HG03442 (cell line): ENCODE results near the gene DNAJC30.

ENCODE experiments used
- ATAC-seq: cut with Tn5 transposase; IDR thresholded peaks from one replicate; pipeline ENCODE4 v1.9.1; 2021; ENCODE audit warnings: mild to moderate bottlenecking, moderate library complexity; ENCODE audit not compliant: unreplicated experiment

The DNAJC30 gene

DNA sequence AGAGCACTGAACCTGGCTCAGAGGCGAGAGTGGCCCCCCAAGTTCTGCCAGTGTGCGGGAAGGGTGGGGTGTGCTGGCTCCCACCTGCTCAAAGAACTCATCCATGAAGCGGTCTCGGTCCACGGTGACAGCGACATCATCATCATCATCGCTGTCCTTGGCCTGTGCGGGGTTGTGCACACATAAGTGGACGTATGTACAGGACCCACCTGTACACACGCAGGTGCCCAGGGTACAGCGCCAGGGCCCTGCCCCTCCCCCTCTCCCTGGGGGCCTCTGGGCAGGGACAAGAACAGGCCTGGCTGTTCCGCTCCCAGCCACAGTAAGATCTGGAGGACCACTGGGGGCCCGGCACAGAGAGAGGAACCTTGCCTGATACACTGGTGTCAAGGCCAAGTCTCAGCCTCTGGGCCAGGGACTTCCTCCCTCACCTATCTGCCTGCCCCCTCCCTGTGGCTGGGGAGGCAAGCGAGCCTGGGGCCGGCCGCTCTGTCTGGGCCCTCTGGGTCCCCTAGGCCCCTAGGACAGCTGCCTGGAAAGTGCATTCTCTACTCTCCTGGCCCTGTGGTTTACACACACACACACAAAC lies 25.8 kb upstream of the DNAJC30 start:
- no peak for ATAC-seq

DNA sequence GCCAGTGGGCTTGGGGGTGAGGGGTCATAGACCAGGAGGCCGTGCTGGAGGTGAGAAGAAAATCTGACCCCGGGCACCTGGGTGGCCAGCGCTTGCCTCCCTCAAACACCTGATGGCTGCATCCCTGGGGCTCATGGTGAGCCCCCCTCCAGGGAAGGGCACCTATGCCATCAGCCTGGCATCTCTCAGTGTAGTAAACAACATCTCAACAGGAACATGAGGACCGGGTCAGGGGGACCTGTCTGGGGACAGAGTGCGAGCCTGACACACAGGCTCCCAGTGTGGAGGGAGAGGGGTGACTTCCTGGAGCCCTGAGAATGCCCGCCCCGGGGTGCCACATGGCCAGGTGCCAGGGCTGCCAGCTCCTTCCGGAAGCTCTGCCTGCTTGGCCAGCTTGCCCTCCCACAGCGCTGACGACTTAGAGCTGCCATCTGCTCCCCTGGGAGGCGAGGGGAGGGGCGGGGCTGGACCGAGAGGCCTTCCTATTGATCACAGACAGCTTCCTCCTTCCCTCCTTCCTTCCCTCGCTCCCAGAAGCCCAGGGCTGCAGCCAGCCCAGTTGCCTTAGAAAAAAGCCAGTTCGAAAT lies 23.9 kb upstream of the DNAJC30 start:
- ATAC-seq = no peak

DNA sequence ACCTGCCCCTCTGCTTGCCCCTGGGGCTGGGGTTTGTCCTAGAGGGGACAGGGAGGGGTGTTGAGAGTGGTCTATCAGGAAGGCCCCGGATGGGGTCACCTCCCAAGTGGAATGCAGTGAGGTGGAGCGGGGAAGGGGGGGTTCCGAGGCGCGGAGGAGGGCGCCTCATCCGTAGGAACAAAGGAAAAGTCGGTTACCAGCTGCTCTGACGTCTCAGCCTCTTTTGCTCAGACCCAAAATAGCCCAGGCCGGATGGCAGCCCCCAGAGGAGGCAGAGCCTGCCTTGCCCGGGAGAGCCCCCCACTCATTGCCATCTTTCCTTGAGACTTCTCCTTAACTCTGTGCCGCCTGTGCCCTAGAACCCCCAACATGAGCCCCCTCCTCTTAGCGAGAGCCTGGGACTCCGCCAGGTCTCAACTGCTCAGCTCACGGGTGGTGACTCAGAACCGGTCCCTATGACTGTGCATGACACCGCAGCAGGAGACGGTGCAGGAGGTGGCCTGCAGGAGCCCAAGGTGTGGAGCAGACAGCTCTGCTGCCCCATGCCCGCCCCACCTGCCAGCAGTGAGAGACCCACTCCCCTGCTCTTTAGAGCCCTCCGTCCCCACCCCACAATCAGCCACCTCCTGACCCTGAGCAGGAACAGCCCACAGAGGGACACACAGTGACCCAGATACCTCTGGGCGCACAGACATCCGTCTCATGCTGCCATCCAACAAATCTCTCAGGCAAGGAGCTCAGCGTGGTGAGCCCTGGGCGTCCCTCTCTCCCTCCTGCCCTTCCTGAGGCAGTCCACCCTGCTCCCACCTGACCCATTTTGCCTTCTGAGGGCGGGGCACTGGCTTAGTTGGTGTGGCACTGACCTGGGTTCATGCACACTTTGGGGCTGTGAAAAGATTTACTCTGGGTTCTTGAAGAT lies 23.1 kb upstream of the DNAJC30 start:
- no peak for ATAC-seq

DNA sequence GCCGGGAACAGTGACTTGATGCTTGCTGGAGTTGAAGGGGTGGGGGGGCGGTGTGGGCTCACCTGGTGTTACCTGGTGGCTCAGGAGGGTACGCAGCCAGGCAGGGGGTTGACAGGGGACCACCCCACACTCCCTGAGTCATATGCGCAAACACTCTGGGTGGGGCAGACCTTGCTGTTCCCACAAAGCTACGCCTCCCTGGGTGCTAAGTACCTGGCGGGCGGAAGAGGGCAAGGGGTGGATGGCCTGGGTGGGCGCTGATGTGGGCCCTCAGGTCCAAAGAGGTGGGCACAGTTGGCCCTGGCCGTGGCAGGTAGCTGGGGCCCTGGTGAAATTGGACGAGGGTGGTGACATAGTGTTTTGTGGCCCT lies 22.3 kb upstream of the DNAJC30 start:
- ATAC-seq = no peak

DNA sequence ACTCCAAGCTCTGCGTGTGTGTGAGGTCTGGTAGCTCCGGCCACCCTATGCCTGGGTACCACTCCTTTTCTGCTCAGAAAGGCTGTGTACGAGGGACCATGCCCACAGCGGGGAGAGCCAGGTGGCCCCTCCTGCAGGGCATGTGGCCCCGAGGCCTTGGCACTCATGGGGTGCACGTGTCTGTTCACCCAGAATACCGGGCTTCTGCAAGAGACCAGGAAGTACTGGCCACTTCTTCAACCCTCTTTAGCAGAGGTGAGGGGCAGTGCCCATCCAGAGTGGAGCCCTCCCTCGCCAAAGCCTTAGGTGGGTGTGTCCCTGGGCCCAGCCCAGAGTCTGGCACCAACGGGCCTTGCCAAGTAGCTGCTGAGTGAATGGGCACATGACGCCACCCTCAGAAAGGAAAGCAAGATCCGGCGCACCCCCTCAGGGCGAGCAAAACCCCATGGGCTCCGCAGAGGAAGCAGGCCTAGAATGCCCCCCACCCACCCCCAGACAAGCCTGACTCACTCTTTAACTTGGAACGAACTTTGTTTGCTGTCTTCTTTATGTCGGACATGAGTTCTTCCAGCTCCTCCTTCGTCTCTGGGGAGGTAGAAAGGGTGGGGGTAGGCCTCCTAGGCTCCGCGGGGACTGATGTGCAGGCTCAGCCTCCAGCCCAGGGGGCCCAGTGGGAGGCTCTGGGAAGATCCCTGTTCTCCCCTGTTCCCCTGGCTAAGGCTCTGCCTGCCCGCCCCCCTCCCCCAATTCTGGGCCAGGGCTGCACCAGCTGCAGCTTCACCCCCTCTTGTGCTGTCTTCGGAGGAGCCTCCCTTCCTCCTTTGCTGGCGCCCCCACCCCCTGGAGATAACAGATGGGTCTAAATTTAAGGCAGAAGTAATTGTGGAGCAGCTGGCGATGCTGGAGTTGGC lies 21.6 kb upstream of the DNAJC30 start:
- ATAC-seq = no peak

DNA sequence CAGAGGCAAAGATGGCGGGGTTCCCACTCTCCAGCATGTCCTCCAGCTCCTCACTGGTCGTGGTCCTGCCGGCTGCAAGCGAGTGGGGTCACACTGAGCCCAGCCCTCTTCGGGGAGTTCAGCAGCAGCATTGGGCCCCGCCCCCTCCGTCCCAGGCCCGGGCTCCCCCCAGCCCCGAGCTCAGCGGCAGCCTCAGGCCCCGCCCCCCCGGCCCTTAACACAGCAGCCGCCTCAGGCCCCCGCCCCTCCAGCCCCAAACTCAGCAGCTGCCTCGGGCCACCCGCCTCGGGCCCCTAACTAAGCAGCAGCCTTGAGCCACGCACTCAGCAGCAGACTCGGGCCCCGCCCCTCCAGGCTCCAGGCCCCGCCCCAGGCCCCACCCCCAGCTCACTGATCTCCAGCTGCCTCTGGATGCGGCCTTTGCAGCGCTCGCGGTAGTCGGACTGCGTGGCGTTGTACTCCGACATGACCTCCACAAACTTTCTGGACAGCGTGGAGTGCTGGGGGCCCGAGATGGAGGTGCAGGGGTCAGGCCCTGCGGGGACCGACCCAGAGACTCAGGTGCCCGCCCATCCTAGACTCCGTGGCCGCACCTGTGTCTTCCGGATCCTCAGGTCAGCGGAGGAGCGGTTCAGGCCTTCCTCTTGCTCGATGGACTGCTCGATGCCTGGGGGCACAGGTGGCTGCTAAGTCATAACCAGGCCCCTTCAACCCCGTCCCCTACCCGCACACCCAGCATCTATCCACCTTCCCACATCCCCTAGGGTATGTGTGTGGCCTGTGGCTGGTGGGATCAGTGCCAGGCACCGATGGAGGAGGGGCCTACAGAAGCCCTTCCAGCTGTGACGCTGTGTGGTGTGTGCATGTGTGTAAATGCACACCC lies 20.7 kb upstream of the DNAJC30 start:
- ATAC-seq = no peak

DNA sequence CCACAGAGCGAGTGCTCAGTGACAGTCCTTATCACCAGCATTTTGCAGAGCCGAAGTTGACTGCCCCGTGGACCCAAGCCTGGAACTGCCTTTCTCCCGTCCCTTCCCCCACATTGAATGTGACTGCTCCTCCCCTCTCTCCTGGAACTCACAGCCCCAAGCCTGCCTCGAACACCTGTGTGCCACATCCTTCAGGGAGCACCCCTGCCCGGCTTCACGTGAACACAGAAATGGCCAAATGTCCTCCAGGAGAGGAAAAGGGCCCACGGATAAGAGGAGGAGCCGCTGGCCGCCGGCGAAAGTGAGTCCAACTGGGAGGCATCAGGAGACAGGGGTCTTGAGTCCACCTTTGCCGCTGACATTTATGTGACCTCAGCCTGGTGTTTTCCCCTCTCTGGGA lies 20.0 kb upstream of the DNAJC30 start:
- no peak for ATAC-seq

DNA sequence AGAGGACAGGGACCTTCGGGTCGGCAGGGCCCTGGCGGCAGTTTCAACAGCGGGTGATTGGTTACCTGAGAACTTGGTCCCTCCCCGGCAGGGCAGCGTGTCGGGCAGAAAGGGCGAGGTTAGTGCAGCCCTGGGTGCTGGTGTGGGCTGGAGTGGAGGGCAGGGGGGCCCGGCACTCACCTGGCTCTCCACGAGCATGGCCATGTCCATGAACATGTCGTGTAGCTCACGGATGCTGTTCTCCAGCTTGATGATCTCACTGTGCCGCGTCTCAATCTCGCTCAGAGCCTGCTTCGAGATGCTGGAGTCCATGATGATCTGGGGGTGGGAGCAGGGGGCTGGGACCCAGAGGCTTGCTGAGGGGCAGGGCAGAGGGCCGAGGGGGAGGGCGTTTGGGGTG lies 19.4 kb upstream of the DNAJC30 start:
- ATAC-seq = no peak

DNA sequence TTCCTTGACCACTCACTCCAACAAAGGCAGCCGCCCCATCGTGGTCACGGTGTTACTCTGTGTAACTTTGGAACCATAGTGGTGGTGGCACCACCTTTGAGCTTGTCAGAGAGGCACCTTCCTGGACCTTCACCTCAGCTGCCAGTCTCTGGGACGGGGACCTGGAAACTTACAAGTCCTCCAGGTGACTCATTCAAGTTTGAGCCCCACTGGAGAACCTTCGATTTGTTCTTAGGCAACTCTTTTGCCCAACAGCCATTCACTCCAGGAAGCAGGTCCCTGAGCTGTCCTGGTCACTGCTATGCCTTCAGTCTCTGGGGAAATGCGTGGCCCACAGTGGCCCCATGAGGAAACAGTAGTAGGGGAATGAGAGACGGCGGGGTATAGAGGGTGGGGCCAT lies 19.0 kb upstream of the DNAJC30 start:
- ATAC-seq = no peak

DNA sequence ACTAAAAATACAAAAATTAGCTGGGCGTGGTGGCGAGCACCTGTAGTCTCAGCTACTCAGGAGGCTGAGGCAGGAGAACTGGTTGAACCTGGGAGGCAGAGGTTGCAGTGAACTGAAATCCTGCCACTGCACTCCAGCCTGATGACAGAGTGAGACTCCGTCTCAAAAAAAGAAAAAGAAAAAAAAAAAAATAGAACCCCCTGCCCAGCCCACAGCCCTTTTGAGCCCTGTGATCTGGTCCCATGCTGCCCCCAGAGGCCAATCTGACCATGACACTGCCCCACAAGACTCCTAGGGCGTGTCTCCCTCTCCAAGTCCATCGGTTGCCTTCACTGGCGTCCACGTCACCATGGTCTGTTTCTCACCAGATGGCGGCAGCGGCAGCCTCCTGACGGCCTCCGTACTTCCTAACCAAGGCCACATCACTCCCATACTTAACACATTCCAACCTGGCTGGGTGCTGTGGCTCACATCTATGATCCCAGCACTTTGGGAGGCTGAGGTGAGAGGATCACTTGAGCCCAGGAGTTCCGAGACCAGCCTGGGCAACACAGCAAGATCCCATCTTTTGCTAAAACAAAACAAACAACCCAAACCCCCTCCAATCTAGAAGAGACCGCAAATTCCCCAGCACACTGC lies 18.2 kb upstream of the DNAJC30 start:
- no peak for ATAC-seq

DNA sequence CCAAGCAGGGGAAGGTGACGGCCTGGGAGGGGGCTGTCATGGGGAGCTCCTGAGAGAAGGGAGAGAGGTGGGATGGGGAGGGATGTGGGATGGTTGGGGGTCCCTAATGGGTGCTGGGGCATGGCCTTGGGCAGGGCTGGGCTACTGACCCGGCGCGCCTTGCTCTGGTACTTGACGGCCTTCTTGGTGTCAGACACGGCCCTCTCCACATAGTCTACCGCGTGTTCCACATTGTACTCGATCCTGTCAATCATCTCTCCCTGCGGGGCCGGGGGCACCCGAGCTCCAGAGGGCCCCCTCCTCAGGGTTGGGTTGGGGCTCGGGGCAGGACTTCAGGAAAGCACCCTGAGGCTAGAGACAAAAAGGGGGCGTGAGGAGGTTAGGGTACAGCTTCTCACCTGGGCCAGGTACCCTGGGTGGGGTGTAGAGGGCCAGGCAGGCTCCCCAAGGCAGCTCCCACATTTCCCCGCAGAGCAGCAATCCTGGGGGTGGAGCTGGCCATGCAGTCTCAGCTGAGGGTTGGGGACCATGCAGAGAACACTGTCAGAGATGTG lies 17.4 kb upstream of the DNAJC30 start:
- ATAC-seq = no peak

DNA sequence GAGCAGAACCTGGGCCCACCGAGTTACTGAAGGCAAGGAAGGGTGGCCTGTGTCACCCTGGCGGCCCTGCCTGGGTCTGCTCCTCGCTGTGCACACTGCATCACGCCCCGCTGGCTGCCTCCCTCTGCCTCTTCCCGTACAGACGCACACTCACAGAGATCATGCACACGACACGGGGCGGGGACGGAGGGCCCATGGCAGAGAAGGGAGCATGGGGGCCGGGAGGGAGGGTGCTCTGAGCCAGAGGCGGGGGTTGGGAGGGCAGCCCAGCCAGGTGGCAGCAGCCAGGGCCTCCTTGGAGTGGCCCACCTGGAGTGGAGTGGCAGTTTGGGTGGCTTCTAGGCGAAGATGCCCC lies 16.8 kb upstream of the DNAJC30 start:
- no peak for ATAC-seq

DNA sequence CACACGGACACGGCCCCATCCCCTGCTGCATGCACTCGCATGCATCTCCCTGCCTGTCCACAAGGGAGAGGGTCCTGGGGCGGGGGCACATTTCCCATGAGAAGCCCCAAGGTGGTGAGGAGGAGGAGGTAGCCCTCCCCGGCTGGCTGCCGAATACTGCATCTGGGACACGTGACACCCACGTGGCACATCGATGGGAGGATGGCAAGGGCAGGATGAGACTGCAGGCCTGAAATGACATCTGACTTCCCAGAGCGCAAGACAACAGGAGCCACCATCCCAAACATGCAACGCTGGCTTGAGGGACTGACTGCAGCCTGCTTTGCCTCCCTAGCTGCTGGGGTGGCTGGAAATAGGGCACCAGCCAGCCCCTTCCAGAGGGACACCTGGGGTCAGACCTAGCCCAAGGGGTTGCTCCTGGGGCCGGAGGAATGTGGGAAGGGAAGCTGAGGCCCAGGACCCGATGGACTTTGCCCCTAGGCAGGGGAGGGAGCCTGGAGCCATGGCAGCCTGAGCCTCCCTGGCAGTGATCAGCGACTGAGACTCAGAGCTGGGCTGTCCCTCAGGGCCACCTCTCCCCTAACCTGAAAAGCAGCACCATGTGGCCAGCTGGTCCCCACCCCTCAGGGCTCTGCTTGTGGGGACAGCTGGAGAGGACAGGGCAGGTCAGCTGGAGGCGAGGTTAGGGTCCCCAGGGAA lies 16.3 kb upstream of the DNAJC30 start:
- ATAC-seq = no peak

DNA sequence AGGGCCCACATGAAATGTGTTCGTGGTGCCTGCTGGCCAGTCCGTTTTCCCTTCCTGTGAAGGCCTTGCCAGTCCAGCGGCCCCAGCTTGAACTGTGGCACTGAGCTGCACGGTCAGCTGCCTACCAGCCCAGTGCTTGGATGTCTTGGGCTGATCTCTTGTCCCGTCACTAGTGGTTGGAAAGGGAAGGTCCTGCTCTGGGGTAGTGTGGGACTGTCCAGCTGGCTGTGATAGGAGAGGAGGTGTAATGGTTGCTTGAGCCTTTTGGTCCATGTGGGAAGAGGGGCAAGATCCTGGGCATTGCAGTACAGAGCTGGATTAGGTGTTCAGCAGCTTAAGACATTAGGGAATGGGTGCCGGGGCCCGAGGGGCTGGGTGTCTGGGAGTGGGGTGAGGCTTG lies 15.2 kb upstream of the DNAJC30 start:
- no peak for ATAC-seq

DNA sequence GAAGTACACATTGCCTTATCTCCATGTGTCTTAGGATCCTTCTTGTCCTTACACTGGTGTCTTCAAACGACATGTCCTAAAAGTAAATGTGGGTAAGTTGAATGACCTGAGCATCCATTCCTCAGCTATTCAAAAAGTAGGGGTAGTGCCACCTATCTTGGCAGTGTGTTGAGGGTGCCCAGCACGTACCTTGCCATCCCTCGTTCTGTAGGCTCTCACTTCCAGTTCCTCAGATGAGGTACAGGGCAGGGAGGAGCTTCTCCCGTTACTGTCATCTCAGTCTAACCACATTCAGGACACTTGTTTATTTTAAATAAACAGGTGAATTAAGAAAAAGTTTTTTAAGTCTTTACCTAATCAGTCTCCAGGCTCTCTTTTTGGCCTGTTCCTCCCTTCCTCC lies 13.1 kb upstream of the DNAJC30 start:
- no peak for ATAC-seq

DNA sequence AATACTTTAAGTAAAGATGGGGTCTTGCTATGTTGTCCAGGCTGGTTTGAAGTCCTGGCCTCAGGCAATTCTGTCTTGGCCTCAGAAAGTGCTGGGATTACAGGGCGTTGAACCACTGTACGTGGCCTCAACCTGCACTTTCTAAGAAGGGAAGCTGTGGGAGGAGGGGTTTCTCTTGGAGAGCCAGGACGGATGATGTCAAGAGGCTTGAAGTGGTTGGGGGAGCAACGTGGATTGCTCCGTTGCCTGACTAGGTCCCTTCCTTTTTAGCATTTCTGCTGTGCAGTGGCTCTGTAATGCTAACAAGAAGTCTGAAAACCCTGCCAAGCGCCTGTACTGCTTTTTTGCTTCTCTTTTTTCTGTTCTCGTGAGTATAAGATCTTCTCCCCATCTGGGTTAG lies 7.4 kb upstream of the DNAJC30 start:
- no peak for ATAC-seq

DNA sequence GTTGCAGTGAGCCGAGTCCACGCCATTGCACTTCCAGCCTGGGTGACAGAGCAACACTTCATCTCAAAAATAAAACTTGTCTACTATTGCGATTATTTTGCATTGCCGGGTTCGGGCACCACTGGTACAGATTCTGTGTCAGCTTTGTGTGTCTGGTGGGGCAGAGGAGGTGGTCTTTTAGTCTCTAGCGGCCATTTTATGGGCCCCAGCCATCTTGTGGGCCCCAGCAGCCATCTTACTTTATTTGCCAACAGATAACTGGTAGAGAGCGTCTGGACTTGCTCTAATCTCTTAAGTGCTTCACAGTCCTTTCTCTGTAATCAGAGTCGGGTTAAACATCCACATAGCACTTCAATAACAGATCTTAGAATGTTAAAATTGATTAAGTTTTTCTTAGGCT lies 5.0 kb upstream of the DNAJC30 start:
- no peak for ATAC-seq

DNA sequence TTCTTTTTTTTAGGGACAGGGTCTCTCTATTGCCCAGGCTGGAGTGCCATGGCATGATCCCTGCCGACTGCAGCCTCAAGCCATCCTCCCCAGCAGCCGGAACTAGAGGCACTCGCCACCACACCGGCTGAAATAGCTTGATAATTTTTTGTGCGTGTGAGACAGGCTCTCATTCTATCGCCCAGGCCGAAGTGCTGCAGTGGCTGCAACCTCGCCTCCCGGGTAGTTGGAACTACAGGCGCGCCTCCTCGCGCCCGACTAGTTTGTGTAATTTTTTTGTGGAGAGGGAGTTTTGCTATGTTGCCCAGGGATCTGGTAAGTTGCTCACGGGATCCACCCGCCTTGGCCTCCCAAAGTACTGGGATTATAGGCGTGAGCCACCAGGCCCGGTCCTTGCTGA lies 2.1 kb upstream of the DNAJC30 start:
- no peak for ATAC-seq
